IPS-20b (cell line): ENCODE measurements around the gene RBFOX2.

ENCODE experiments used
- H3K27ac ChIP-seq: one replicate; pipeline ENCODE4 v1.5.1; 2013; ENCODE audit warnings: low read length
- H3K27me3 ChIP-seq: 2 replicates; pipeline ENCODE4 v1.6.1; 2013; ENCODE audit warnings: mild to moderate bottlenecking, low read length, inconsistent platforms; ENCODE audit not compliant: insufficient read depth
- H3K36me3 ChIP-seq: 2 replicates; pipeline ENCODE4 v1.6.1; 2013; ENCODE audit warnings: low read depth, mild to moderate bottlenecking, inconsistent platforms, low read length, moderate library complexity; ENCODE audit not compliant: insufficient read depth
- H3K4me1 ChIP-seq: 2 replicates; pipeline ENCODE4 v1.6.1; 2013; ENCODE audit warnings: mild to moderate bottlenecking, control low read depth, inconsistent platforms, low read length, moderate library complexity; ENCODE audit not compliant: insufficient read depth
- H3K4me3 ChIP-seq: 2 replicates; pipeline ENCODE4 v1.5.1; 2013; ENCODE audit warnings: mild to moderate bottlenecking, low read length, inconsistent platforms
- H3K9ac ChIP-seq: 2 replicates; pipeline ENCODE4 v1.6.1; 2013; ENCODE audit warnings: low read depth, mild to moderate bottlenecking, inconsistent platforms, low read length, moderate library complexity
- H3K9me3 ChIP-seq: 2 replicates; pipeline ENCODE4 v1.6.1; 2013; ENCODE audit warnings: mild to moderate bottlenecking, low read depth, low read length, inconsistent platforms; ENCODE audit not compliant: insufficient read depth

The RBFOX2 gene

GRCh38 chr22:35697142-35697541 is 331.5 kb downstream of the RBFOX2 start:
- H3K27me3 ChIP-seq: peaks cover 5% of the 10 kb centered on the region; the same call in 1 of the 2 replicates
- H3K4me1 ChIP-seq: no peaks in the 10 kb centered on the region
- no peak overlapping the region for H3K4me3 ChIP-seq
- no peaks in the 10 kb centered on the region for H3K9me3 ChIP-seq
- H3K27ac ChIP-seq: no peak overlapping the region
- no peaks in the 10 kb centered on the region for H3K36me3 ChIP-seq
- no peak overlapping the region for H3K9ac ChIP-seq

- Histone ChIP-seq H3K9me3 (no peaks in the 10 kb centered on the region), H3K36me3 (no peaks in the 10 kb centered on the region), H3K4me1 (no peaks in the 10 kb centered on the region), H3K27ac (no peak overlapping the region), H3K4me3 (no peak overlapping the region), H3K27me3 (no peaks in the 10 kb centered on the region; the same call in 1 of the 2 replicates), H3K9ac (no peak overlapping the region)
These were observed 333.4 kb downstream of the RBFOX2 start for GRCh38 chr22:35695202-35695601.

- H3K36me3 ChIP-seq: no peaks in the 10 kb centered on the region
- H3K9ac ChIP-seq: no peak overlapping the region
- no peak overlapping the region for H3K27ac ChIP-seq
- no peaks in the 10 kb centered on the region; the same call in 1 of the 2 replicates for H3K27me3 ChIP-seq
- no peaks in the 10 kb centered on the region for H3K4me1 ChIP-seq
- H3K9me3 ChIP-seq: no peaks in the 10 kb centered on the region
- no peak overlapping the region for H3K4me3 ChIP-seq
These were observed 338.6 kb downstream of the RBFOX2 start for GRCh38 chr22:35690001-35690400.

GRCh38 chr22:35688913-35689675 is 339.5 kb downstream of the RBFOX2 start:
- Histone ChIP-seq H3K4me3 (no peak overlapping the region), H3K9me3 (no peaks in the 10 kb centered on the region), H3K4me1 (no peaks in the 10 kb centered on the region), H3K36me3 (no peaks in the 10 kb centered on the region), H3K27me3 (no peaks in the 10 kb centered on the region; the same call in 1 of the 2 replicates), H3K9ac (no peak overlapping the region), H3K27ac (no peak overlapping the region)
